GM21390 (cell line): ENCODE results near the gene CNTNAP5.

Experiments used
- ATAC-seq: cut with Tn5 transposase; IDR thresholded peaks from one replicate; pipeline ENCODE4 v1.9.1; 2021; ENCODE audit not compliant: unreplicated experiment

CNTNAP5 gene

DNA sequence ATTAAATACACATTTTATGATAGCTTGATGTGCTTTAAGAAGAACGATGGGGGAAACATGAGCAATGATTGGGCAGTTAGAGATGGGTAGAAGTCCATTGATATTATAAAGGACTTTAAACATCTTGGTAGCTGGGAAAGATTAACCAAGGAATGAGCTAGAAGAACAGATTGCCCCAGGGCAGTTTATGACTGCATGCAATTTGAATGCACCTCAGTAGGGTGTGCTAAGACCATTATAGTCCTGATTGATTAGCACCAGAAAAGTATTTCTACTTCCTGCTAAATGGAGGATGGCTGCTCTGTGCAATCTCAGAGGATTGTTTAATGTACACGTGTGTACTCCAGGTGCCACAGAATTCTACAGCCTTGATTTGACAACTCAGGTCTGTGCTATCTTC, 641.9 kb downstream of the CNTNAP5 start:
- no peak for ATAC-seq

DNA sequence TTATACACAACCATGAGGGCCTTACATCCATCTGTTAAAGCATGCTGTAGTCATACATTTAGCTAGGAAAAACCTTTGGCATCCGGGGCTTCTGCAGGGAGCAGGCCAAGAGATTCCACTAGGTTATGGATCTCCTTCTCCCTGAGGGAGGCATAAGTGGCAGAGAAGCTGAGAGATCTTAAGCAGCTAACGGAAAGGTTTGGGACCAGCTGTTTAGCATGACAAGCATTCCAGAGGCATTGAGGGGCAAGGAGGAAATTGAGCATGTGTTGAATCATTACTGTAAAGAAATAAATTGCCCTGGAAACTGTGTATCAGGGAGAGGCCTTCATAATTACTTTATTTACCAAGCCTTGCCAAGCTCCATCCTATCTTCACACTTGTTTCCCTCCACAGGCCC, 643.1 kb downstream of the CNTNAP5 start:
- ATAC-seq: no peak

DNA sequence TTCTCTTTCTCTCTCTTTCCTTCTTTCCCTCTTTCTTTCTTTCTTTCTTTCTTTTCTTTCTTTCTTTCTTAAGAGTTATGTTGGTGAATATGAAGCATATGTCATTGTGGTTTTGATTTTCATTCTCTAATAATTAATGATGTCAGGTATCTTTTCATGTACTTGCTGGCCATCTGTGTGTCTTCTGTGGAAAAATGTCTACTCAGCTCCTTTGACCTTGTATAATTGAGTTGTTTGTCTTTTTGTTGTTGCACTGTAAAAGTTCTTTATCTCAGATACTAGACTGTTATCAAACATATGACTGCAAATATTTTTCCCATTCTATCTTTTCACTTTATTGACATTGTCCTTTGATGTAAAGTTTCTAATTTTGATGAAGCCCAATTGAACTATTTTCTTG, 645.1 kb downstream of the CNTNAP5 start:
- ATAC-seq: no peak

DNA sequence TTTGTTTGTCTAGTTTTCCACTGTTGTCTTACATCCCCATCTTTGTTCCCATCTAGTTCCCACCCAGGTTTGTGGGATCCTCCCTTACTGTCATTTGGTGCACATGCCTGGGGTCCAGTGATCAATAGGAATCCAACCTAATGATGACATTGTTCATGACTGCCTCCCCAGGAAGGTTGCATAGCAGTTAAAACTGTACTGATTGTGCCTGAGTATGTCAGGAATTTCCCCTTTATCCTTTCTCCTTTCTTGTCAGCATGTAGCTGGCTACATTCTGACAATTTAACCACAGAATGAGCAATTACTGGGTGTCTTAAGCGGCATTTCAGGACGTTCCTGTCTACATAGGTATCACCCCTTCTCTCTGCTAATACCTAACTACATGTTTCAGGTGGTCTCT, 653.0 kb downstream of the CNTNAP5 start:
- no peak for ATAC-seq

DNA sequence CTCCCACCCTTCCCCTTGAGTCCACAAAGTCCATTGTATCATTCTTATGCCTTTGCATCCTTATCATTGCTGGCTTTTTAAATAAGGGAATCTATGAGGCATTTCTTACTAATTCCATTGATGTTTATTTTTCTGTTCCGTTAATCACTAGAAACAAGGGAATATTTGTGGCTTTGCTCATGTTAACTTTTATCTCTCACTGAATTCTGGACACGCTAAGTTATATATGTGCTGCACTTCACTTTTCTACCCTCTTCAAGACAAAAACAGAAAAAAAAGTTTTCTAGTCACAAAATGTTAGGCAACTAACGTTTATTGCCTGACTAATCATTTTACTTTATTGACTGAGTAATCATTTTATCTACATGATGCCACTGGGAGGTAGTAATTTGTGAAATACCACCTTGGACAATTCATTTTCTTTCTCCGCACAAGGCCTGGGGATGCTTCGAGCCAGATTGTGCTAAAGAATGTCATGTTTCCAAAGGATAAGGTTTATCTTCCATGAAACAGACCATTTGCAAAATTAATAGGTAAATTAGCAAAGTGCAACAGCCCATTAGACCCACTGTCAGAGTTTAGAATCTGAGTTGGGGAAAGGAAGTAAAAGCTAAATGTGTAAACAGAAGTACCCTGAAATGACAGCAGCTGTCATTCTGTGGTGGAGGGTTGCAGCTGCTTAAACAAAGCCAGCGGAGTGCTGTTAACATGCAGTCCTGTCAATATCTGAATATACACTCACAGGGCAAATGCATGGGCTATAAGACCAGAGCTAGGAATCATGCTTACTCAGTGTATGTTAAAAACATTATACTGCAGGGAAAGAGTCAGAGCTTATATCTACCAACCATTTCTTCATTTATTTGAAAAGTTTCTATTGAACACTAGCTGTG, 658.7 kb downstream of the CNTNAP5 start:
- ATAC-seq: no peak

DNA sequence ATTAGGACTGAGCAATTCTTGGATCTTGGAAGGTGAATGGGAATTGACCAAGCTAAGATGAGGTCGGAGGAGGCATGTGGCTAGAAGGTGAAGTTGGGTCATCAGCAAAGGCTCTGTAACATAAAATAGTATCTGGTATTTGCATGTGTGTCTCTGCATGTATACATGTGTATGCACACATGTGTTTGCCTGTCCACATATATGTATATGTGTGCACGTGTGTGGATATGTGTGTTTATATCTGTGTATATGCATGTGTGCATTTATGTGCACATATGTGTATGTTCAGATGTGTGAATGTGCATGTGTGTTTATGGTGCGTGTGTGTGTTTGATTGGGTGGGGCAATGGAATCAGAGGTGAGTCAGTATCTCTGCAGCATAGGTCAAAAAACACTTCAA, 664.3 kb downstream of the CNTNAP5 start:
- no peak for ATAC-seq

DNA sequence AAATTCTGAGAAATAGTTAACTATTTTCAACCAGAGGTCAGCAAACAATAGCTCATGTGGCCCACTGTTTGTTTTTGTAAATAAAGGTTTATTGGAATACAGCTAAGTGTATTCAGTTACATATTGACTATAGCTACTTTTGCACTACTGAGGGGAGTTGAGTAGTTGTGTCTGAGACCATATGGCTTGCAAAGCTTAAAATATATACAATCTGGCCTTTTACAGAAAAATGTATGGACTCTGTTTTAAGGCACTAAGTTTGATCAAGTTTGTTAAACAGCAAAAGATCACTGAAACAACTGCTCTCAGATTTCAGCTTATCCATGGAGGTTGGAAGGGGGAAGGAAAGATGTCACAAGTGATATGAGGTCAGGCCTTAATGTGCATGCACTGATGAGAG, 667.1 kb downstream of the CNTNAP5 start:
- ATAC-seq: no peak

DNA sequence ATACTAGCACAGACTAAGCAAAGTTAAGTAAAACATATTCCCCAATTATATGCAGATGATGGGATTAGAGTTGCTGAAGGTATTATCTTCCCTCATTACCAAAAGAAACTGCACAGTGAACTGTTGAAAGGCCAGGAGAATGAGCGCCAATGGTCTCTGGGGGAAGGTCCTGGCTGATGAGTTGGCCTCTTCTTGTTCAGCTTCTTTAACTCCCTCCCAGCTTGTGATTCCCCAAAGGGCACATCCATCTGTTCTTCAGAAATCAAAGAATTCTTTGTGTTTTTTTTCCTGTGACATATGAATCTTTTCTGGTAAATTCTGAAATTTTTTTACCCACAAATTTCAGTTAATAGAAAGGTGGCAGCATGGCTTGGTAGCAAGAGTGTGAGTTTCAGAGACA, 667.6 kb downstream of the CNTNAP5 start:
- no peak for ATAC-seq

DNA sequence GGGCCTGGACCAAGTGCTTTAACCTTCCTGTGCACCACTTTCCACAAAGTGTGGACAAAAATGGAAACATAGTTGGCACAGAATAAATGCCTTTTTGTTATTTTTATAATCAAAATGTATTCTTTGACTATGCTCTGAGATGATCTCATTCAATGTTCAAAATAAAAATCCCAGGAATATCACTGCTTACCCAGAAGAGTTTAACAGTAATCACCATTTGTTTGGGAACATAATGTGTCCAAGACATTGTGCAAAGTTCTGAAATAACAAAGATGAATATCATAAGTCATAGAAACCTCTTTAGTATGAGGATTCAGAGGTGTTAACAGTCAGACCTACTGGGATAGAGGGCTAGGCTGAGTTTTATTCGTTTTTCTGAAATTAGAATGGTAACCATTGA, 668.1 kb downstream of the CNTNAP5 start:
- no peak for ATAC-seq

DNA sequence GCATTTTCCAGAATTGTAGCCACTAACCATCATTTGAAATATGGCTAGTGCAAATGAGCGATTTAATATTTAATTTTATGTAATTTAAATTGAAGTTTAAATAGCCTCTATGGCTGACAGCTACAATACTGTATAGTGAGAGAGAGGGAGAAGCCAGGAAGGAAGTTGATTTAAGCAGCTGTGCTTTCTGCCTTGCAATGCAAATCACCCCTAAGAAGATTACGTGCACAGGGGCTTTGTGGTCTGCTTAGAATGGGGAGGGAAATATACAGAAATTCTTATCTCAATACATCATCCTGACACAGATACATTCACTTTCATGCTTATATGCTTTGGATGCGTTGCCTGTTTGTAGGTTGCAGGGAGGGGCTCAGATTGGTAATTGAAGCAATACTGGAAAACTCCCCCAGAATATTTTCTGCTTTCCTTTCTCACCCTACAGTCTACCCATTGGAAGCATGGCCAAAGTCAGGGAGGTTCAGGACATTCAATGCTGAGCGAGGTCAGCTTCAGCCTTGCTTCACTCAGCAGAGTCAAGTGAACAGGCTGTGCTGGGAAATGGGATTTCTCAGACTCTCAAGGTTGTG, 674.0 kb downstream of the CNTNAP5 start:
- ATAC-seq: no peak

DNA sequence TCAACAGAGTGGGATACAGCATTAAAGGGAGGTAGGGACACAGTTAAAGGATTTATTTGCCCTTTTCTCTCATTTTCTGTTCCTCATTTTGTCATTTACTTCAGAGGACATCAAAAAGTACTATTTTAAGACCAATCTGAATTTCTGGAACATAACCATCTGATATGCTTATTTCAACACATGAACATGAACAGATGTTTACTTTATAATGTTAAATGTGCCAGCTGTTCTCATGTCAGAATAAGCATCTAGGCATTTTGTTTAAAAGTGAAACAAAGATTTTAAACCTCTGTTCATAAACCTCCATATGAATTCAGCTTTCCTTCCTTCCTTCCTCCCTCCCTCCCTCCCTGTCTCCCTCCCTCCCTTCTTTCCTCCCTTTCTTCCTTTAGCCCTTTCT, 677.7 kb downstream of the CNTNAP5 start:
- no peak for ATAC-seq

DNA sequence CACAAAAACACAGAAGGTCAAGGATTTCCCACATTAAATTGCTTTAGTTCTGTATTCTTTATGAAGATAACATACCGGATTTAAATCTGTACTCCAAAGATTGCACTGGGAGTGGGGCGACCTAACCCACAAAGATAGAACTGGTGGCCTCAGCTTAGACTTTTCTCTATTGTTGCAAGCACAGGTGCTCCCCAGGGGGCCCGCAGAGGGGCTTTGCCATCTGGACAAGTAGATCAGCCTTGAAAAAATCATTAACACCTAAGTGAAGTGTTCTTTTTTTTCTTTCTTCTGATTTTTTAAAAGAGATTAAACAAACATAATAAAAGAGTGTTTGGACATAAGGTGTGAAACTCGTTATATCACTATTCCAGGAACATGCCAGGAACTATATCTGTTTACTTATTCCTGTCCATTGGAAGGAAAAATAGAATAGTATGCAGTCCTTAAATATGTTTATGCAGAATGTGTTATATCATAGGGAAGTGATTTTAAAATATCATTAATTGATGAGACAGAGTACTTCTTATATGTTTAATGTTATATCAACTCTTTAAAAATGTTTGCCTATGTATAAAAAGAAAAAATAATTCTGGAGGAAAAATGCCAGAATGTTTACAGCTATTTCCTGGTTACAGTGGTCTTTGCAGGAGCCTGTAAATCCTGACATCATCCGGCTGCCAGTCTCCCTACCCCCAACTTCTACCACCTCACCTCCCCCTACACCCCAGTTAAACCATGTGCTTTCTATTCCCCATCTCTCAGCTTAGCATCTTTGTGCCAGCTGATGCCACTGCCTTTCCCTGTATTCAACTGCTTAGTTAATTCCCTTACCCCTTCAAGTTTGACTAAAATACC, 679.2 kb downstream of the CNTNAP5 start:
- no peak for ATAC-seq

DNA sequence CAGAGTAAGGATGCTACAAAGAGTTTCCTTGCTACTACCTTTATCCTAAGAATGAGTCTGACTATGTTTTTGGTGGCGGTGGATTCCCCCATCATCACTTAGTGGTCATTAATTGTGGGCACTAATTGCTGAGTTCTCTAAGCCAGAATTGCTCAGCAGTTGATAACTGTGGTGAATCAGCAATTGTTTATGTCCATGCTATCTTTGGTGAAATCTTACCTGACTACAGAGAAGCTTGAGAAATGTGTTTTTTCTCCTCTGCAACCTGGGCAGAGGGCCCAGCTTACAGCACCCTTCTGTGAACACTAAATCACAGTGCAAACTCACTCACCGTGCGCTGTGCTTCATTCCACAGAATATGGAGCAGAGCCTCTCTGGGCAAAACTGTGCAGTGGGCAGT, 683.6 kb downstream of the CNTNAP5 start:
- no peak for ATAC-seq

DNA sequence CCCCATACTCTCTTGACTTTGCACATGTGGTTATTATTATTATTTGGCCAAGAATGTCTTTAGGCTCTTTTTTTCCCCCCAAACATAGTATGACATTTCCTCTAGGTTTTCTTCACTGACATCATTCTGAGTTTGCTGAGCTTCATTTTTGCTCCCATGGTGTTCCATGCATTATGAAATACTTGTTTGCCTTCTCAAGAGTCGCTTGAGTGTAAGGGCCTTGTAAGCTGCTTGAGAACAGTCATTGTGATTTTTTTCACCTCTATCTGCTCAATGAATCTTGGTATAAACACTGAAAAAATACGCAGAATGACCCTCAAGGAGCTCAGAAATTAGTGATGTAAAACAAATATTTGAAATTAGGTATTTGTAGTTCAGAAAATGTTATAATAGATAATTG, 688.9 kb downstream of the CNTNAP5 start:
- ATAC-seq: no peak

DNA sequence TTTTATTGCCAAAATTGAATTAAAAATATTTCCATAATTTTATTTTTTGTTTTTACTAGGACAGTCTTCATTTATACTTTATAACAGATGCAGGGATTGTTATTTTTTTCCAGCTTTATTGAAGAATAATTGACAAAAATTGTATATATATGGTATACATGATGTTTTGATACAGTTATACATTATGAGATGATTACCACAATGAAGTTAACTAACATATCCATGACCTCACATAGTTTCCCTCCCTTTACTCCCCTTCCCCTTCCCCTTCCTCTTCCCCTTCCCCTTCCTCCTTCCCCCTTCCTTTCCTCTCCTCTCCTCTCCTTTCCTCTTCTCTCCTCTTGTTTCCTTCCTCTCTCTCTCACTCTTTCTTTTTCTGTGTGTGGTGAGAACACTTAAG, 700.1 kb downstream of the CNTNAP5 start:
- no peak for ATAC-seq

DNA sequence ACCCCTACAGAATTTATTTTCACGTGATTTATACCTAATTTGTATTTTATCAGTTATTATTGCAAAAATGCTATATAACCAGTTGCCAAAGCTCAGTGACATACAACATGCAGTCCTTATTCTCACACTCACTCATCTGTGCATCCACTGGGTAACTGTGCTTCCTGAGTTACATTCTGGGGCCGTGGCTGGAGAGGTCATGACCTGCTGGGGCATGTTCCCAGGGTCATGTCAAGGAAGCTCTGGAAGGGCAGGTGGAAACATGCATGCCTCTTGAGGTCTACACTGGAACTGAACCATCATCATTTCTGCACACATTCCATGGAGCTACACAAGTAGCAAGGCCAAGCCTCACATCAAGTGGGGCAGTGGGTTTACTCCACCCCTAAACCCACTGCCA, 715.5 kb downstream of the CNTNAP5 start:
- no peak for ATAC-seq

DNA sequence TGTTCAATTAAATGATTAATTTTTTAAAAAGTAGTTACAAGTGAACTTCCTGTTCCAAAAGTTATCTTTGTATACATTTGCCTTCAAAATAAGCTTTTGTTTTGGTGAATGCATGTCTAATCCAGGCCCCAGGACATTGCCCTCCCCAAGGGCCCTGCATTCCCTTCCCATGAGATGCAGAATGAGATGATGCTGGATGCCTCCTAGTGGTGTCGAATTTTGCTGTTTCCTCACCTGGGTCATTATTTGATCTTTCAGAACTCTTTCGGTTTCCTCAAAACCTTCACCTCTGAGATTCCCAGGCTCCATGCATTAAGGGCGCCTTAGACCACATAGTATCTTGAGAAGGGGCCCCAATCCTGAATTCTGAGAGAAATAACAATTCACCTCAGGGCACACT, 728.8 kb downstream of the CNTNAP5 start:
- ATAC-seq: no peak

DNA sequence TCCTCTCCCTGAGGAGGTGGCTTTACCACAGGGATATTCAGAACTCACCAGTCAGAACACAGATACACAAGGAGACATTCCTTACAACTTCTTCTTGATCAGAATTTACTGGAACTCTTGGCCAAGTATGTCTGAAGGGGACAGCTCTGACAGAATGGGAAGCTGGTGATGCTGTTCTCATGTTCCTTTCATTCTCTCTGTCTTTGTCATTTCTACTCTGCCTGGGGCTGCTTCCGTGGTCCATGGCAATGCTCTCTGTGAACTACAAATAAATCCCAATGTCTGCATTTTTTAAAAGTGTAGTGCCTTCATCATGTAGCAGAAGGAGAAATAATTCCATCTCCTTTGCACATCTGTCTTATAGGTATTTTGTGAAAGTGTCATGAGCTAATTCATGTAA, 730.3 kb downstream of the CNTNAP5 start:
- no peak for ATAC-seq

DNA sequence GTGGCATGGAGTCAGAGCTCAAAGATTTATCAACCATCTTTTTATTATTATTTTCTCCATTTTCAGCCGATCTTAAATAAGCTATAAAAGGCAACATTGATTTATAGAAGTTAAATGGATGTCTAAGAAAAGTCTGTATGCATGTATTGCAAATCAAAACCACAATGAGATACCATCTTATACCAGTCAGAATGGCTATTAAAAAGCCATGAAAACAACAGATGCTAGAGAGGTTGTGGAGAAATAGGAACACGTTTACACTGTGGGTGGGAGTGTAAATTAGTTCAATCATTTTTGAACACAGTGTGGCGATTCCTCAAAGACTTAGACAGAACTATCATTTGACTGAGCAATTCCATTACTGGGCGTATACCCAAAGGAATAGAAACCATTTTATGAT, 731.0 kb downstream of the CNTNAP5 start:
- no peak for ATAC-seq

DNA sequence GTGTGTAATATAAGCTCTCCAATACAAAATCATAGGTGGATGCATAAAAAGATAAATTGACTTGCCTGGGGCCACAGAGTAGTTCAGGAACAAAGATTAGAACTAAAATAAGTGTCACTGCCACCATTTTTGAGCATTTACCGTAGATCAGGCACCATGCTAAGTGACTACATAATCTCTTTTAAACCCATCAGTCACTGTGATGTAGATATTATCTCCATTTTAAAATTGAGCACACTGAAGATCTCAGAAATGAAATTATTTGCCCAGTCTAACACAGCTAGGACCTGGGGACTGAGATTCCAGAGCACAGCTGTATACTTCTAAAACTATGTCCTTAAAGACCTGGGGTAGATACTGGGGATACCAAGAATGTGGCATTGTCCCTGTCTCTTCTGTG, 737.3 kb downstream of the CNTNAP5 start:
- ATAC-seq: no peak

DNA sequence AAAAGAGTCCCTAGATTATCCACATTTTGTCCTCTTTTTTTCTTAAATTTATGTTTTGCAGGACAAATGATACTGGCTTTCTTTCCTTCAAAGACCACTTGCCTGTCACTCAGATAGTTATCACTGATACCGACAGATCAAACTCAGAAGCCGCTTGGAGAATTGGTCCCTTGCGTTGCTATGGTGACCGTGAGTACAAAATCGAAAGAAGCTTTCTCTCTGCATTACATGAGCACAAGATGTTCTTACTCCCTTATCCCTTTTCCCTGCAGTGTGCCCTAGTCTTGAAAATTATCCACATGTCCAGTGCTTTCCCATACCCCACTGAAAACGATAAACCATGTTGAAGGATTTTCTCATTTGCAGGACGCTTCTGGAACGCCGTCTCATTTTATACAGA, 738.5 kb downstream of the CNTNAP5 start:
- no peak for ATAC-seq

DNA sequence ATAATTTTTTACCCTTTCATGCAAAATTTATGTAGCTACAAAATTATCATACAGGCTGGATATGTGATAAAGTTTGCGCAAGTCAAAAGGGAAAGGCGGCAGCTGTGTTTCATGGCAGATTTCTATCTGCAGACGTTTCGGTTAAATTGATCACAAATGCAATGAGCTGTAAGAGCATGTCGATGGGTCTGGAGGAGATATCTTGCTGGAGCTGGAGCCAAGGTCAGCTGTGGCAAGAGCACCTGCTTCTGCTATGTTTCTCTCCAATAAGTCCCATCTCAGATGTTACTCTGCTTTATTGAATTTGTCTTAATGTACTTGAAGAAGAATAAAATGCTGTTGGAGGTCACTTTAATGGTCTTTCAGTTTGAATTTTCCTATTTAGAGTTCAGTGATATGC, 749.7 kb downstream of the CNTNAP5 start:
- no peak for ATAC-seq
